ENCODE measurements around the gene P2RY6.

DNA sequence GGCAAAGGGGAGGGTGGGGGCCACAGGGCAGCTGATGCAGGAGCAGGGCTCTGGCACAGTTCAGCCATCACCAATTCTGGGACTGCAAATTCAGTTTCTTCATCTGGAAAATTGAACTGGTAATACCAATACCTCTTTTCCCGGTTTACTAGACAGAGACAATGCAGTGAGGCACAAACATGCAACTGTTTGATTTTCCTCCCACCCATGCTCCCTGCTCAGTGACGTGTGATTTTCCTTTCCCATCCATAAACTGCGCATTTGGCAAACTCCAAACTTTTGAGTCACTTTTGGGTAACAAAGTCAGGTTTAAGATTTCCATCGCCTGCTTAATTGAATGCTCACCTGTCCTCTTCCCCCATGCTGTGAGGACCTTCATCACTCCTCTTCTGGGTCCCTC is 30.8 kb upstream of the P2RY6 start:
- TF ChIP-seq ZNF384 (IDR thresholded peaks at IDR 0.05) (no peak), TARDBP (IDR thresholded peaks at IDR 0.05) (no peak), SUZ12 (IDR thresholded peaks at IDR 0.05) (no peak)

Data from HEK293T (cell line).